GM19397 (cell line): ENCODE data around the gene SKI.

Source experiments
- ATAC-seq: cut with Tn5 transposase; IDR thresholded peaks from one replicate; pipeline ENCODE4 v1.9.1; 2021; ENCODE audit warnings: mild to moderate bottlenecking, moderate library complexity; ENCODE audit not compliant: unreplicated experiment

SKI gene

DNA sequence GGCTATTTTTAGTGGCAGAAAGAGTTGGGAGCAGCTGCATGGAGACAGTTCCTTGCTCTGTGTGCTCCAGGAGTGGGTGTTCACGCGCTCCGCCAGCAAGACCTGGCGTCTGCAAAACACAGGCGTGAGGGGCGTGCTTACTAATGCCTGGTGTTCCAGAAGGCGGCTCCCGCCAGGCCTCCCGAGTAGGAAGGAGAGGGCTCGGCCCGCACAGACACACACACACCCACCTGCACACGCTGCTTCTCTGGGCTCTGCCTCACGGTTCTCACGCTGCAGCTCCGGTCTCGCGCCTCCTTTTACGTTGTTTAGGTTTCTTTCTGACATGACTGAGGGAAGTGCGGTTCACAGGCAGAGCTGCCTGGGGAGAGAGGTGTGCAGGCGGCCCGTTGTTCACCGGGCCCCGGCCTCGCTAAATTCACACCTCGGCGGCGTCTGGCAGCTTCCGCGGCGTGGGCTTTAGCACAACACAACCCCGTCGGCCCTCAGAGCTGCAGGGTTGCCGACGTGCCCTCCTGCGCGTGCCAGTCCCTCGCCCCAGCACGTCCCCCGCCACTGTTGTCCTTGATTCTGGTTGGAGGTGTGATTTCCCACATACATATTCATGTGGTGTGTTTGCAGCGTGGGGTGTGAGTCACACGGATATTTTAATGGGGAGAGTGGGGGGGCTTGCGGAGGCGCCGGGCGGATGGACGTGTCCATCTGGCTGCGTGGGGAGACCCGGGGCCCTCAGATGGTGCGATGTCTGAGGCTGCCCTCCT is 77.0 kb downstream of the SKI start:
- no peak for ATAC-seq

DNA sequence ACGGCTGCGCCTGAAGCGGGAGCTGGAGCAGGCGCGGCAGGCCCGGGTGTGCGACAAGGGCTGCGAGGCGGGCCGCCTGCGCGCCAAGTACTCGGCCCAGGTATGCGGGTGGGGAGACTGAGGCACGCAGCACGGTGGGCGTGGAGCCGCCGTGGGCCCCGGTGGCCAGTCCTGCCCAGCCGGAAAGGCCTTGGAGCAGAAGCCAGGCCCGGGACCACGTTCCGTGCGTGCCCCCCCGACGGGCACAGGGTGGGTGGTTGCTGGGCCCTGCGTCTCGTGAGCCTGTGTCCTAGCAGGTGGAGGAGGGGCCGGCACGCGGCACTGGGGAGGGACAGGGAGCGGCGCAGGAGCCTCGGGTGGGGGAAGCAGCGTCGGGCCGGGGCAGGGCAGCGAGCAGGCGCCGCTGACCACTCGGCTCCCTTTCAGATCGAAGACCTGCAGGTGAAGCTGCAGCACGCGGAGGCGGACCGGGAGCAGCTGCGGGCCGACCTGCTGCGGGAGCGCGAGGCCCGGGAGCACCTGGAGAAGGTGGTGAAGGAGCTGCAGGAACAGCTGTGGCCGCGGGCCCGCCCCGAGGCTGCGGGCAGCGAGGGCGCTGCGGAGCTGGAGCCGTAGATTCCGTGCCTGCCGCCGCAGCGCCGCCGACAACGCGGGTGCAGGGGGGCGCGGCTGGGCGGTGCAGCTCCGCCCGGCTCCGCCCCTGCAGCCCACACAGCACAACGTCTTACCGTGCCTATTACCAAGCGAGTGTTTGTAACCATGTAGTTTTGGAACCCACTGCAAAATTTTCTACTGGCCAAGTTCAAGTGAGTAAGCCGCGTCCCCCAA is 78.2 kb downstream of the SKI start:
- no peak for ATAC-seq

DNA sequence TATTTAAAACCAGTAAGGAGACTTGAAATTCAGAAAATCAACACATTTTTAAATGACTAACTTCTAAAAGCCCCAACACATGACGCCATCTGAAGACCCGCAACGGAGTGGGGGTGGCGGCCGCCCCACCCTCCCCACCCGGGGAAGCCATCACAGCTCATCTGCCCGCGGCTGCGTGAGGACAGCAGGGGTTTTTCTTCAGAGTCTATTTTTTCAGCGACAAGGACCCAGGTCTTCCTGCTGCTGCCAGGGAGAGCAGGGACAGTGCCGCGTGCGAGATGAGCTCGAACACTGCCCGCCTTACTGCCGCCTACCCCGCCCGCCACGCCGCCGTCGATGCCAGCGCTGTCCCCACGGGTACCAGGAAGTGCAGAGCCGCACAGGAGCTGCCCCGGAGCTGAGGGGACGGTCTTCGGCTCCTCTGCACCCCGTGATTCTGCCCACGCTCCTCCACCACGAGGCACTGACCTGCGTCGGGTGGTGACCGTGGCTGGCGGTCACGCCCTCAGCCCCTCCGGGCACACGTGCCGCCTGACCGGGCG is 79.0 kb downstream of the SKI start:
- ATAC-seq: no peak

DNA sequence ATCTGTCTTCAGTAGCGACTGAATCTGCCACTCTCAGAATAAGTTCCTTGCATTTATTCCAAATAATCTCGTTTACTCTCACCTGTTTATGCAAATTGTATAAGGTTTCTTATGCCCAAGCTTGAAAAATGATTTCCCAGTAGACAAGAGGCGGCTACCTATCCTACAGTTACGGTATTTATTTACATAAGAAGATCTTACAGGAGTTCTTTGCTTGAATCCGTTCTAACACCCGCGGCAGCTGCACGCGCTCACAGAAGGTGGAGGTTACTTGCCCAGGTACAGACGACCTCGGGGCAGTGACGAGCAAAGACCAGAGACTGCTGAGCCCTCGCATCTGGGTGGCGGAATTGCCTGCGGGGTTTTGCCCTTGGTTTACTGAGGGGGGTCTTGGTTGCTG is 79.9 kb downstream of the SKI start:
- no peak for ATAC-seq

DNA sequence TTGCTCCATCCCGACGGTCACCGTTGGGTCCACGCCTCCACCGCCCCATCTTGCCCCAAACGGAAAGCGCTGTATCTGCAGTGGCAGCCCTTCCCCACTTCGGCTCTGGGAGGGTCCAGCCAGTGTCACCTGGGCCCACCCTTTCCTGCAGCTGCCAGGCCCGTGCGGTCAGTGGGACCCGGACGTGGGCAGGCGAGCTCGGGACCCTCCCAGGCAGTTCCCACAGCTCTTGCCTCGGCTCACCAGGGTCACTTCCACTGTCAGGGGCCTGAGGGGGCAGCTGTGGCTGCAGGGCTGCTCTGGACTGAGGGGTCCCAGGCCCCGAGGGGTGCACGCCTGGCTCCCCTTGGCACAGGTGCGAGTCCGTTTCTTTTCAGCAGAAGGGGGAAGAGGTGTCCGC is 80.7 kb downstream of the SKI start:
- ATAC-seq: no peak

DNA sequence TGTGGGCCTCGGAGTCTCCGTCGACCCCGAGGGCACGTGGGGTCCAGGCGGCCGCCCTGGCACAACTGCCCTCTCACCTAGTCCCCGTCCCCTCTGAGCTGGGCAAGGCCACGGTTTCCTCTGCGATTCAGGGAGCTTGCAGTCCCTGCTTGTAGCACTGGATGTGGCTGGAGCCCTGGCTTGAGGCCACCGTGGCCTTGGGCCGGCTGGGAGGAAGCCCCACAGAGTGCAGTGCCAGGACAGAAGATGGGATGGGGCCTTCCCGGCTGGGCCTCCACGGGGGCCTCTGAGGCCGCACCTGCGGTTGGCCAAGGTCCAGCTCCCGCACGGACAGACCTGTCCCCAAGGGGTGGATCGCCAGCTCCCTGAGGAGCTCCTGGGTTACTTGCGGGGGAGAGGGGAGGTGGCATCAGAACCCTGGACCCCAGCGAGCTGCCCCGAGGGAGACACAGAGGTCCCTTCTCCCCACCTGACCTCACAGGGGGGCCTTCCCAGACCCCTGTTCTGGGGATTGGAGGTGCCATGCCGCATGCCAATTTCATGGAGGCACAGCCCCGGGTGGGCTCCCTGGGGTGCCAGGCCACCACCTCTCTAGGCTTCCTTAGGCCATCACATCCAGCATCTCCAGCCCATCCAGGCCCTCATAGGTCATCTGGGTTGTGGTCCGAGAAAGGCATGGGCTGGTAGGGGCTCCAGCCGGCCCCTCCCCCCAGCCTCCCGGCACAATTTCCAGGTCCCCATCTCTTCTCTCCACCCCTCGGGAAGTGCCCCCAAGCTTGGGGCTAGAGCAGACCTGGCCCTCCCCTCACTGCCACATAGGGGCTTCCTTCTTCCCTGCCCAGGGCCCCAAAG is 82.4 kb downstream of the SKI start:
- ATAC-seq: no peak

DNA sequence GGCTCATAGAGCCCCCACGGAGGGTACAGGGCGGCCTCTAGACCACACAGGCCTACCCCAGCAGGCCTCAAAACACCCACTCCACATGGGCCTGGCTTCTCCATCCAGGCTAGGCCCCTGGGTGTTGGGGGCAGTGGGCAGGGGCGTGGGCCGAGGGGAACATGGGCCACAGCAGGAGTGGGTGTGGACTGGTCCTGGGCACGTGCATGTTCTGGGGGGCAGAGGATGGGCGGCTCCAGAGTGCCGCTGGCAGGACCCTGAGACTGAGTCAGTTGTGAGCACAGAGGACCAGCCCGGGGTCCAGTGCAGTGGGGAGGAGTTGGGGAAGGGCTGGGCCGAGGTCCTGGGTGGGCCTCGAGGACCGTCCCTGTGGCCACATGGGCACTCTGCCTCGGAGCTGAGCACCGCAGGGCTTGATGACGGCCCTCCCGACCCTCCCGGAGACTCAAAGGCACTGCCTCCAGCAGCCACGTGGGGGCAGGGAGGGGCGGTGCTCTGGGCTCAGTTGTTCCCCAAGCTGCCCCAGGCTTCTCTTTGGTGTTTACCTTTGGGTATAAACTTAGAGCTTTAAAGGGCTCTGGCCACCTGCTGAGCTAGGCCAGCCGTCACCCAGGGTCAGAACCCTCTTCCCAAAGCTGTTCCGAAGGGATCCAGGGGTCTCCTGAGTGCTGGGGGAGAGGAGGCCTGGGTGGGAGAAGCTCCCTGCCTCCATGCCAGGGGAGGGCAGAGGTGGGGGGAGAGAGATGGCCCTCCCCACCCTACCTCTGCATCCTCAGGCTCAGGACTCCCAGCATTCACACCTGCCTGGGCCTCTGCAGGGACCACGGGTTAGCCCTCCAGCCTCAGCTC is 83.3 kb downstream of the SKI start:
- ATAC-seq: no peak

DNA sequence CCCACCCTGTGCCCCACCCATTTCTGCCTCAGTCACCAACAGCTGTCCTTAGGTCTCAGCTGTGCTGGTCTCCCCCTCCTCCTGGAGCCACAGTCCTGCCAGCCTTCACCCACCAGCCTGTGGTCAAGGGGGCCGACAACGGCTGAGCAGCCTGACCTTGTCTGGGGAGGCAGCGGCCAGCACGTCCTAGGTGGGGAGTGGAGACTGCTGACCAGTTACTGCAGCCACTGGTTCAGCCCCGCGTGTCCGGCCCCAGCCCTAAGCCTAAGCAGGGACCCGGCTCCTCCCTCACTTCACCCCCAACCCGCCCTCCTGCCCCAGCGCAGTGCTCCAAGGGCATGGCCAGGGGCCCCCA is 84.0 kb downstream of the SKI start:
- ATAC-seq: no peak

DNA sequence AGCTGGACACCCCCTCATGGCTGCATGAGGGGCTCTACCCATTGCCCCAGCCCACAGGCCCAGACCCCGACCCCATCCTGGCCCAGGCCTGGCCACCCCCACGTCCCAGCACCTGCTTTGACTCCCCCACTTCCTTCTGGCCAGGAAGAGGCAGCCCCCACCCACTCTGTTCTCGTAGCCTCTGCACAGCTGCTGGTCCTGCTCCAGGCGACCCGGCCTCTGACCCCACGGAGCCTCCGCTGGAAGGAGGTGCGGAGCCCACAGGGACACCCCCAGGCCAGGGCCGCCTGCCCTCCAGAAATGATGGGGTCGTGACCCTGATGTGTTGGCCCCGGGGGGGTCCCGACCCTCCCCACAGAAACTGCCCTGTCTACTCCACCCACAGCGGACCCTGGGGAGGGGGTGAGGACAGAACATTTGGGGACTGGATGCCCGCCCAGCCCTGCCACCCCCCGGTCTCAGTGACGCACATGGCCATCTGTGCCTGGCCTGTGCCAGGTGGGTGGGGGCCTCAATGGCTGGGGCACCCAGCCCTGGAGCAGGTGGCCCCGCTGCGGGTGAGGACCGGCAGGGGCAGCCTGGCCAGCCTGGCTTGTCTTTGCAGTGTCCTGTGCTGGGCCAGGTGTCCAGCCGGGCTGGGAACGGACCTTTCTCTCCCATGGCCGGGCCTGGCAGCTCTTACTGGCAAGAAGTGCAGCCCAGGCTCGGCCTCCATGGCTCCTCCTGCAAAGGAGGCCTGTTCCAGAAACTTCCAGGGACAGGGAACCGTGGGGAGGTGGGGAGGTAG is 84.6 kb downstream of the SKI start:
- ATAC-seq: no peak

DNA sequence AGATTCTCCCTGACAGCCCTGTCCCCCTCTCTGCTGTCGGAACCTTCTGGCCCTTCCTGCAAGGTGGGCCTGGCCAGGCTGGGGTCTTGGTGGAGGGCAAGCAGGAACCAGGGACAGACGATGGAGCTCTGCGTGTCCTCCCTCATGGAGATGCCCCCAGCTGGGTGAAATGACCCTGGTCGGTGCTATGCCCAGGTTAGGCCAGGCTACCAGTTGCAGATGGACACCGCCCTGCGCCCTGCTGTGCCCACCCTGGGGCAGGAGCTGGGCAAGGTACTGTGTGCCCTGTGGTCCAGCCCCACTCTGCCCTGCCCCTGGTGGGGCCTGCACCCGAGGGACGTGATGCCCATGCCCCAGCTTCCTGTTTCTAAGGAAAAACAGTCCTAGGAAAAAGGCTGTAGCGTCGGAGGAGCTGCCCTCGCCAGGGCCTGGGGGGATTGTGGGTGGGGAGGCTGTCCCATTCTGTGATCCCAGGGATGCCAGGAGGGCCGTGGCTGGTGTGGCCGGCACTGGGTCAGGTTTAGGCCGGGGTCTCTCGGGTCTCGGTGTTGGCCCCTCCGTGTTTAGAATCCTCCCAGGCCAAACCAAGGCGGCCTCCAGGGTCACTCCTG is 85.6 kb downstream of the SKI start:
- no peak for ATAC-seq

DNA sequence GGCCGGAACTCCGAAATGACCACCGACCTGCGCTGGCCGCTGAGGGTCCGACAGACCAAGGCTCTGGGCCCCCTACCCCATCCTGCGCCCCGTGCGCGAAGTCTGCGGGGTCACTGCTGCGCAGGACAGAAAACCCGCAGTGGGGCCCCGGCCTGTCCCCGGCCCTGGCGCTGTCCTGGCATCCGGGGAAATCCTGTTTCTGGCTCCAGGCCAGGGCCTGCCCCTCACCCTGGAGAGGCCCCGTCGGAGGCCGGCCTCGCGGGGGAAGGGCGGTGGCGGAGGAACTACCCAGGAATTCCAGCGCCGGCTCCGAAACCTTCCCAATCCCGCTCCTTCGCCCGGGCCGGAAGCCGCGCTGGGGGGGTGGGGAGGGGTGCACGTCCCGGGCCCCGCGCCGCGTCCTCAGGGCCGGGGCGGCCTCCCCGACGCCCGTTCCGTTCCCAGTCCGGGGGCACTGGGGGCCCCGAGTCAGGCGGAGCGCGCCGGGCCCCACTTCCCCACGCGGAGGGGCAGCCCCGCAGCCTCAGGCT is 86.2 kb downstream of the SKI start:
- ATAC-seq: no peak

DNA sequence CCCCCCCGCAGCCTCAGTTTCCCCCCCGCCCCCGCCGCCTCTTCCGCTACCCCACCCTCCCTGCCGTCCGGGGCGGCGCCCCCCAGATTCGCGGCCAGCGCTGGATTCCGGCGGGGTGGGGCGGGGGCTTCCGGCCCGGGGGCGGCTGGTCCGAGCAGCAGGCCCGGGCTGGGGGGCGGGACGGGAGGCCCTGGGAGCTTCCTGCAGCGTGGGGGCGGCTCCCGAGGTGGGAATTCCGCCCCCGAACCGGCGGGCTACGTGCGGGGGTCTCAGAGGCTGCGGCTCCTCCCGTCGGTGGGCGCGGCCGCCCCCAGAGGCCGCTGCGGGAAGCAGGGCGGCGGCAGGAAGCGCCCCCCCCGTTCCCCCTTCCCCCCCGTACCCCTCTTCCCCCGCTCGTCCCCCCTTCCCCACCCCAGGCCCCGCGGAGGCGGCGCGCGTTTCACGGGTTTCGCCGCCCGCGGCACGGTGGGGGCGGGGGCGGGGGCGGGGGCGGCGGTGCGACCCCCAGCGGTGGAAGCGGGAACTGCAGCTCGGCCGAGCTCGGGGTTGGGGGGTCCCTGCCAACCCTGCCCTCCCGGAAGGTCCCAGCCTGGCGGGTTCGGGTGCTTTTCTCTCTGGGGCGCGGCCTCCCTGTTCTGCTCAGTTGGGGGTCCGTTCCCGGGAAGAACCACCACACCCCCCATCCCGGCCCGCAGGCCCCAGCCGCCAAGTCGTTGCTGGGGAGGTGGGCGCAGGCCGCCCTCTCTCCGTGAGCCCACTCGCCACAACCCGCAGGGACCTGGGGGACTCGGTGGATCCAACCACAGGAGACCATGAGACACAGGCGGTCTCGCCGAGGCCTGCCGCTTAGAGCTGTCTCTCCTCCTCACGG is 86.9 kb downstream of the SKI start:
- no peak for ATAC-seq

DNA sequence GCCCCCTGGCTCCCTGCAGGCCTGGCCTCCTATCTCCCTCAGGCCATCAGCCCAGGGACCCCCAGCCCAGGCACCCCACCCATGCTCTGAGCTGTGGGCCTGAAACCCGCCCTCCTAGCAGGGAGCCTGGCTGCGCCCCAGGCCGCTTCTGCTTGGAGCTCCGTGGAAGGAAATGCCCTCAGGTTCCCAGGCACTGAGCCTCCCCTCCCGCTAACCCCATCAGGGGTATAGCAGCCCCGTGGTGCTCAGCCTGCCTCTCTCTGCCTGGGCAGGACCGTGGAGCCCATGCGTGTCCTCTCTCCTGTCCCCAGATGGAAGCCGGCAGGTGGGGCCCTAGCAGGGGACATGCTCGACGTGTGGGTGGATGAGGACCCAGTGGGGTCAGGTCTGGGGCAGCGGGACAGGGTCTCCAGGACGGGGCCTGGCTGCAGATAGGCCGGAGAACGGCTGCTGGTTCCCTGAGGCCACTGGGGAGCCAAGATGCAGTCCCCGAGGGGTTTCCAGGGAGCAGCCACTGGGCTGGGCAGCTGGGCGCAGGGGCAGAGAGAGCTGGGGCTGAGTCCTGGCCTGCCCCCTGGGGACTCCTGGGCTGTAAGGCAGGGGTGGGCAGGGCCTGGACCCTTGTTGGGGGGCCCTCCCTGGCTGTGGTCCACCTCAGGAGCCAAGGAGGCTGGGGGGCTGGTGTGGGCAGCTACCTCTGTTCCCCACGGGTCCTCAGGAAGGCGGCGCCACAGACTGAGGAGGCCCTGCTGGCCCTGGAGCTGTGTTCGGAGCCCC is 87.7 kb downstream of the SKI start:
- no peak for ATAC-seq

DNA sequence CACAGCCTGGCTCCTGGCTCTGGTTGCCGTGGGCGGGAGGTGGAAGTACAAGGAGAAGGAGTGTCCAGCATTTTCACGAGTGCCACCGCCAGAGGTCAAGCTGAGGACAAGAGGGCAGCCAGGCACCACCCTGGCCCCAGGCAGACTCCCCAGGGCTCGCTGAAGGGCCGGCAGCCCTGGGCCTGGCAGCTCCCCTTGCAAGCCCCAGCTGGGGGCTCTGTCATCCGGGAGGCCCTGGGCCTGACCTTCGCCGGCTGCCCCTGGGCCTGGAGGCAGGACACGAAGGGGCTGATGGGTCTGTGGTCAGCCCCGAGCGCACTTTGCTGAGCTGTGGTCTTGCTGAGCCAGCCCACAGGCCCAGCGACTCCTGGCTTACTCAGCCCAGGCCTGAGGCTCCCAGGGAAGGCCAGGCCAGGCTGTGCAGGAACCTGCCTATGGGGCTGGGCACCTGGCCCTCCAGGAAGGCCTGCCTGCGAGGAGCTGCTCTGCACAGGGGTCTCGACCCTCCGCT is 88.4 kb downstream of the SKI start:
- ATAC-seq: no peak

DNA sequence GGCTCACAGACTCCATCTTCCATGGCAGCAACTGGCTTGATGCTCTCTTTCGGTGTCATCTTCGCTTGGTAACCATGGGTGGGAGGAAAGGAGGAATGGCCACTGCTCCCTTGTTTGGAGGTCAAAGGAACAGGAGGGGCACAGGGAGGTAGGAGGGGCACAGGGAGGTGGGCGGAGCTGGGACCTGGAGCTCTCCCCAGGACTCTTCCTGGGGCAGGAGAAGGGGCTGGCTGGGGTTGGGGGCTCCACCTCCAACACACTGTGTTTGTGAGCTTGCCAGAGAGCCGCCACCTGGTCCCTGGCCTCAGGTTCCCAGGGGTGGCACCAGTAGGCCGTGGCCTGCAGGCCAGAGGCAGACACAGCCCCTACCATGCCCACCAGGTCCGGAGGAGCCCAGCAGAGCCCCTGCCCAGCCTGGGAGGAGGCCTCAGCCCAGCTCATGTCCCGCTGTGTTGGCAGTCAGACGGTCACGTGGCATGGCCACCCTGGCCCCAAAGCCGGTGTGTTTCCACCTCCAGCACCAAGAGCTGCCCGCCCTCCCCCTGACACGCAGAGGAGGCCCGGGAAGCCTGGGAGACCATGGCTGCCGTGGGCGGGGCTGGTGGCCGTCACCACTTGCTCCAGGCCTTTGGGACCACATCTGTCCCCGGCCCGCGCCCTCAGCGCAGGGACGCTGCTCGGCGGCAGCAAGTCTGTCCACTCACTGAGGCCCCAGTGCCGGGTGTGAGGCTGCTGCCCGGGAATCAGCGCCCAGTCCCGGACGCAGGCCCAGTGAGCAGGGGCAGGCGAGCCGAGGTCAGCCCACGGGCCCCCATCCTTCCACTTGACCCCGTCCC is 89.3 kb downstream of the SKI start:
- ATAC-seq: no peak
